Stimulated activated CD8-positive, alpha-beta memory T cell treated with anti-CD3 and anti-CD28 coated beads, Interleukin-15, amount 100 ng/mL, for 48 hours (primary cell): ENCODE measurements around the gene BBLN.
"Not testable (repeated sequence)": the region's sequence is repeated elsewhere in the genome, so short reads cannot be mapped to it uniquely, and the experiment has no call there.

Experiments used
- DNase-seq, 2 donors: peaks; one replicate each; pipeline ENCODE4 v3.0.0-alpha.2; 2020; ENCODE audit warnings: low read depth in 2 of 2

Gene BBLN

DNA sequence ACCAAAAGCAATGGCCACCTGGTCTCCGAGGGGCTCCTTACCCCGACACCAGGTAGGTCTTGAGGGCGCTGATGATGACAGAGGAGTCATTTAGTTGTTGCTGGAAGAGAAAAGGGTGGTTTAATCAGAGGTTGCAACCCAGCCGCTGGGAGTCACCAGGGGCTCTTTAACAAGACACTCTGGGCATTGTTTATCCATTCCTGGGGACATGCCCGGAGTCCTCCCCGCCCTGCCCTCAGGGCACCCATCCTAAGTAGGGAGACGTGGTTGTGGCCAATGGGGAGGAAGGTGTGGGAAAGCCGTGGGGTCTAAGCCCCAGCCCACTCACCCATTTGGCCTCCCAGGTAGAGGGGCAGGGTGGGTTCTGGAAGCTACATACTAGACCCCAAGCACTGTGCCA, 35.6 kb upstream of the BBLN start:
- DNase-seq: no peak

DNA sequence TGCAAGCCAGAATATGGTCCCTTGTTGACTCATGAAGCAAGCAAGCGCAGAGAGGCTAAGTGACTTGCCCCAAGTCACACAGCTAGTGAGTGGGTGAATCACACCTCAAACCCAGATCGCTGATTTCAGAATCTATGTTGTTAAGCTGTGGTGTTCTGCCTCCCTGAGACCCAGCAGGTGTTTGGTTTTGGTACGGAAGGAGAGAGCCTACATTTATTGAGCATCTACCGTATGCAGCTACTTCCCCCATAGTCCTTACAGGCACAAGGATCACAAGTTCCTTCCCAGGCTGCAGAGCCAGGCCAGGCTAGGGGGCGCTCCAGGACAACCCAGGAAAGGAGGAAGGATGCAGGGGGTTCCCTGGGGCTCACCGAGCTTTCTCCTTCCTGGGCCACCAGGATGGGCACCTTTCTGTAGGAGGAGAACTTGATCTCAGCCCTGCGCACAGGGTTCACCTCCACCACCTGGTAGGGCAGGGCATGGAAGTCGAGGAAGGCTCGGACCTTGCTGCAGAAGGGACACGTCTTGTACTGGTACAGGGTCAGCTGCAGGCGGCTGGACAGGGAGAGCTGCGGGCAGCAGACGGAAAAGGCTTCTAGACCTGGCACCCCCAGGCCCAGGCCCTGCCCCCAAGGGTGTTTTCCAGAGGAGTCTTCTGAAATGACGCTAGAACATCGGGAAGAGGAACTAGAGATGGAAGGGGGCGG, 35.0 kb upstream of the BBLN start:
- DNase-seq: peak; percentile 18 to 20

DNA sequence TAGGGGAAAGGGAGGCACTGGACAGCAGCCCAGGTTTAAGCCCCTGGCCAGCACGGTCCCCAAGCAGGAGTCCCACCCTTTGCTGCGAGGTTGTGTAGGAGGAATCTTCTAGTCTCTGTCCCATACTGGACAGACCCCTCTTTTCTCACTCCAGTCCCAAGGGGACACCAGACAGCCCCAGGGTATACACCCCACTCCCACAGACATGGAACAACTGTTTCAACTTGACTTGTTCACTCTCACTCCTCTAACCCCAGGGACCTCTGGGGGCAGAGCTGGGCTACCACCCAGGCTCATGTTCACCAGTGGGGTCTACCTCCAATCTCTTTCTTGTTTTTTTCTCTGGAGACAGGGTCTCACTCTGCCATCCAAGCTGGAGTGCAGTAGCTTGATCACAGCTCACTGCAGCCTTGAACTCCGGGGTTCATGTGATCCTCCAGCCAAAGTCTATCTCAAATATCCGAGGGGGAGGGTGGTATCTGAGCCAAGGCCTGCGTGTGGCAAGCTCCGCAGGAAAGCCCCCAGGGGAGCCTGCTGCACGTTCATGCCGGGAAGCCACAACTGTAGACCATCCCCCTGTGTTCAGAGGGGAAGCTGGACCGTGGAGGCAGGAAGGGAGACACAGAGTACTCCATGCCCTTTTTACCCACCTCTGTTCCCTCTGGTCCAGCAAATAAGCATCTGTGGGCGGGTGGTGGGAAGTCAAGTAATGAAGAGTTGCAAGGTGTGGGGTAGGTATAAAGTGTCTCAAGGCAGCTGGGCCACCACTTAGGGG, 34.3 kb upstream of the BBLN start:
- DNase-seq: no peak

DNA sequence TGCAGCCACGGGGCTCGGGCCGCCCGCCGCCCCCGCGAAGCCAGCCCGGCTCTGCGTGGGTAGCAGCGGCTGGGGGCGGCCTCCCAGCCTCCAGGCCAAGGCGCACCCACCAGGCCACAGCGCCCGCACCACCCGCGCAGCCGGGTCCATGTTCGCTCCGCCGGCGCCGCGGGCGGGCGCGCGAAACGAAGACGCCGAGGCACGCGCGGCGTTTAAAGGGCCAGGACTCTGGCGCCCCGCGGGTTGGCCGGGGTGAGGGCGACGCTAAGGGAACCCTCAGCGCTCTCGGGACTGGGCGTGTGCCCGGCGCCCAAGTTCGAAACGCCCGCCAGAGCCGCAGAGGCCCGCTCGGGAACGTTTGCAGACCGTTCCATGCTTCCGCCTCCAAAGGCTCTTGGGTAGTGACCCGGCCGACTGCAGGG, 32.5 kb upstream of the BBLN start, which contains the start of gene PTGES2:
Gene PTGES2 (minus strand): TSS at position 162 of the 422 bp plus-strand sequence. CDS start 12 bp downstream, at position 150.
- peak; percentile 71 to 75 for DNase-seq

DNA sequence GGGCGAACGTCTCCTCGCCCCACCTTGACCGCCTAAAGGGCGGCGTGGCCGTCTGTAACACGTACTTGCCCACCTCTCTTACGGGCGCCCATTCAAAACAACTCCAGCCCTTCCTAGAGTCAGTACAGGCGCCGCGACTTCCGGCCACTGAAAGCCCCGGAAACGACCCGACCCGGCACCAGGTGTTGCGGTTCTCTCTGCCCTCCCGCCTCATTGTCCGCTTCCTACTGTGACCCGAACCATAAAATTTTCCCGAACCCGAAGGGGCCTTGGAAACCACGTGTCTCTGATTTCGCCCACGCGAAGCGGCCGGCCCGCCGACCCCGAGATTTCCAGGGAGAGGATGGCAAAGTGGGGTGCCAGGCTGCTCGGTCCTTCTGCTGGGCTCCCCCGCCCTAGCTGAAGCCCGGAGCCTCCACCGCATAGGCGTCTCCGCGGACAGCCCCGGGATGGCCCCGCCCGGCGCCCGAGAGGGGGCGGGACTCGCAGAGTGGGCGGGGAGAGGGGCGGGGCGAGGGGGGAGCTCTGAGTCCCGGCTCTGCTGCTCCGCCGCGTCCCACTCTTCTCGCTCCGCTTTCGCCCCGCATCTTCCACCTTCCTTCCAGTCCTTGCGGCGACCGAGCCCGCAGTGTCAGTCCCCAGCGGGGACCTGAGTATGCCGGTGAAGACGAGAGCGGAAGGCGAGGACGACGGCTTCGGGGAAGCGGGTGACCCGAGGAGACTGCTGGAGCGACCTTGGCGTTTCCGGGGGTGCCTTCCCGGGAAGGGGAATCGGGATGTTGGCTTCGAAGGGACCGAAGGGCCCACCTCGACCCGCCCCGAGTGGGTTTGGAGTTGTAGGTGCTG, 31.9 kb upstream of the BBLN start:
- DNase-seq: peak; percentile 67 to 69

DNA sequence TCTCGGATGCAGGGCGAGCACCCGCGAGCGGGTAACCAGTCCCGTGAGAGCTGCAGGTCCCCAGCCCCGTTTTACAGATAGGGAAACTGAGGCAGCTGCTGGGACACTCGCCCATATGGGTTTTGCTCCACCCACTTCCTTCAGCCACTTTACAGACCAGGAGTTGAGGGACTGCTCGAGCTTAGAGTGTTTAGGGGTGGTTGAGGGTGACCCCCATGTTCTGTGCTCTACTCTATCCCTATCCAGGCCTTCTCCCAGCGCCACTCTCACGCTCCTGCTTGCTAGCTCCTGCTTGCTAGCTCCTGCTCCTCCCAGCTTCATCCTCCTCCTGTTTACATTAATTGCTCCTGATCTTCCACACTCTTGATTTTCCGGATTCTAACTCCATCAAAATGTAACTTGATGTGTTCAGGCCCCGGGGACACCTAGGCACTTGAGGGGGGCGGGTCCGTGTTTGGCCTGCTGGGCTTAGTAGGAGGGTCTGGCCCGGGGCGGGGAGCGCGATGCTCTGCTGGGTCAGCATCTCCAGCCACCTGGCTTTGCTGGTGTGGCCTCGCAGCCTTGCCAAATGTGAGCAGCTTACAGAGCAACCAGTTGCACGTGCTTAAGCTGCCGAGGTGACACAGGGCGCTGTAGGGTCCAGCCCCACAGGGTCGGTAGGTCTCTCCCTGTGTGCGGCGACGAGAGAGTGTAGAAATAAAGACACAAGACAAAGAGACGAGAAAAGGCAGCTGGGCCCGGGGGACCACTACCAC, 31.1 kb upstream of the BBLN start:
- no peak for DNase-seq

DNA sequence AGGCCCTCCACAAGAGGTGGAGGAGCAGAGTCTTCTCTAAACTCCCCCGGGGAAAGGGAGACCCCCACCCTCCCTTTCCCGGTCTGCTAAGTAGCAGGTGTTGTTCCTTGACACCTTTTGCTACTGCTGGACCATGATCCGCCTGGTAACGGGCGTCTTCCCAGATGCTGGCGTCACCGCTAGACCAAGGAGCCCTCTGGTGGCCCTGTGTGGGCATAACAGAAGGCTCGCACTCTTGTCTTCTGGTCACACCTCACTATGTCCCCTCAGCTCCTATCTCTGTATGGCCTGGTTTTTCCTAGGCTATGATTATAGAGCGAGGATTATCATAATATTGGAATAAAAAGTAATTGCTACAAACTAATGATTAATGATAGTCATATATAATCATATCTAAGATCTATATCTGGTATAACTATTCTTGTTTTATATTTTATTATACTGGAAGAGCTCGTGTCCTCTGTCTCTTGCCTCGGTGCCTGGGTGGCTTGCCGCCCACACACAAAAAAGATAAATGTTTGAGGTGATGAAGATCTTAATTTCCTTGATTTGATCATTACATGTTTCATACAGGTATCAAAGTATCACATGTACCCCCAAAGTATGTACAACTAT, 30.0 kb upstream of the BBLN start:
- peak in 1 of 2 donors; percentile 41 for DNase-seq

DNA sequence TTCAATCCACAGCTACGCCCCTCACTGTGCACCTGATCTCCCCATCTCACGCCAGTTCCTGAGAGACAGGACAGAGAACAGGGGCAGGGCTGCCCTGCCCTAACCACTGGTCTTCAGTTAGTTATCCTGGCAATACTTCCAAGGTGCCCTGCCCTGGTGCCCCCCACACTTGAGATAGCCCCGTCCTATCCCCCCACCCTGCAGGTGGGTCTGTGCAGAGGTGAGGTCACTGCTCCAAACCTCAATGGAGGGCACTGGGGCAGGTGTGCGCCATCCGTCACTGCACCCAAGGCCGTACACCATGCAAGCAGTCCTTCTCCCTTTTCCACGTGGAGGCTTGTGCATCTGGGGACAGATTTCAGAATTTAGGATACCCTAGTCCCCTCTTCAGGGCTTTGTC, 29.4 kb upstream of the BBLN start:
- not testable (repeated sequence) for DNase-seq

DNA sequence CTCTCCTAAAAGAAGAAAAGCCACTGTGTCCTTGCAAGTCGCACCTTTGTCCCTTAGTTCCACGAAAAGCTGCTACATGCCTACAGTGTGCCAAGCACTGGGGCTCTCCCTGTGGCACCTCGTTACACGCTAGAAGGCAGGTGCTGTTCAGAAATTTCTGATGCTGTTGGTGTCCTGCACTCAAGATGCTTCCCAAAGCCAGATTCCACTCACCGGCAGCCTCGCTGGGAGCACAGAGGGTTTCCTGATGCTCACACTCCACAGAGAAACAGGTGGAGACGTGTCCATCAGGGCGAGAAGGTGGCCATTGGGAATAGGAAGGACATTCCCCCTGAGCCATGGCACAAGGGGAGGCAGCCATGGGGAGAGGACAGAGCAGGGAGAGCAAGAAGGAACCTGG, 28.7 kb upstream of the BBLN start:
- not testable (repeated sequence) for DNase-seq

DNA sequence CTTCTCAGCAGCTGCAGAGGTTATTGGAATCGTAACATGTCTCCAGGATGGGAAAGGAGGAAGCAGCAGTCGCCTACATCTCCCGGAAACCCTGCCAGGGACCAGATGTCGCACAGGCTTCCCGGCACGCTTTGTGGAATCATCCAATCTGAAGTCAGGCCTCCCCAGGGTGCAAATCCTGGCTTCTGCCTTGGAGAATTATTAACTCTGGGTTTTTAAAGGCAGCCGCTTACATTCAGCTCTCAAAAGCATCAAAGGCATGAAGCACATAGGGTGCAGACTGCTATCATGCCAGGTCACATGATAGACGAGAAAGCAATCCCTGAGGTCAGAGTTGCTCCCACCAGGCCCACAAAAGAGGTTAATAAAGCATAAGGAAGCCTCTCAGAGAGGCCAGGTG, 27.9 kb upstream of the BBLN start:
- DNase-seq: not testable (repeated sequence)

DNA sequence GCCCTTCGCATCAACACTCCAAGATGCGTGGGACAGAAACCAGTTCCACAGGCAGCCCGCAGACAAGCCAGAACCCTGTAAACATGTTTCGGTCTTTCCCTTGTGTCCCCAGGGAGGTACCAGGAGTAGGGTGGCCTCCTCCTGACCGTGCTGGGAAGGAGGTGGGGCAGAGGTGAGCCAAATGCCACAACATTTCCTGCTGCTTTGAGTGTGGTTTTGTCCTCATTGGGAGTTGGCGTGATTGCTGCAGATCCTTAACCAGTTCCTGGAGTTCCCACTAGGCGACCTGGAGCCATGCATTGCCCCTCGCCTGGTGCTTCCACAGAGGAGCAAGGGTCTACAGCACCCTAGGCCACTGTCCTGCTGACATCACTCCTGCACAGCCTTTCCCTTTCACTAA, 24.5 kb upstream of the BBLN start:
- DNase-seq: not testable (repeated sequence)

DNA sequence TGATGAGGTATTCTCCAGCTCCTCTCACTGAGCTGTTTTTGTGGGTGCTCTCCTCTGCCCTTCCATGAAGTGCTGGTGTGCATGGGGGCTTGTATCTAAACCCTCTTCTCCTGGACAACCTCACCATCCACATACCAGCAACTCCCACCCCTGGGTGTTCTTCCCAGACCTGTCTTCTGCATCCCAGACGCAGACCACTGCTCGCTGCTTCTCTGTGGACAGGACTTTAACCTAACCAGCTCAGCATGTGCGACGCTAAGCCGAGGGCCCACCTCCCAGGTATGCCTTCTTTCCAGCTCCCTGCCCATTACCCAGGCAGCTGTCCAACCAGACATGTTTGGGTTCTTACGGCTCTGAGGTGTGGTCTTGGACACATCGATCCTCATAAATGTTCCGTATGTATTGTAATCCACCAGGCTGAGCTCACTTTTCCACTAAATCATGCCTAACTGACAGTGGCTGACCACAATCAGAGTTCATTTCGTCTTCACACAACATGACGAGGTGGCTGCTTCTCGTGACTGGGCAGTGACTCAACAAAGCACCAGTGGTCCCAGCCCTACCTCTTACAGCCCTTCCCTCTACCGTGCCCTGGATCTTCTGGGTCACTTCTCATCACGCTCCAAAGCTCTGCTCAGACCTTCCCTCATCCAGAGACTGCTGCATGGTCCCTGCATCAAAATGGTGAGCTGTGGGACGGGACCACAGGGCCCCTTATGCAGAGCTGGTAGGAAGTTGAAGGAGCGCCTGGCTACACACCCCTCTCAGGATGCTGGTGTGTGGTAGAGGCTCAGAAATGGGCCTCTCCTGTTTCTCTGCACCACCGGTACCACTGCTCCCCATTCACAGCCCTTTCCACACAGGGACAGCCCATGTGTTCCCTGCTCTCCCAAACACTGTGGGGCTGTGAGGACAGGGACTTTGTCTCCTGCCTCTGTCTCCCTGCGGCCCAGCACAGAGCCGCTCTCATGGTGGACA, 23.0 kb upstream of the BBLN start:
- DNase-seq: no peak

DNA sequence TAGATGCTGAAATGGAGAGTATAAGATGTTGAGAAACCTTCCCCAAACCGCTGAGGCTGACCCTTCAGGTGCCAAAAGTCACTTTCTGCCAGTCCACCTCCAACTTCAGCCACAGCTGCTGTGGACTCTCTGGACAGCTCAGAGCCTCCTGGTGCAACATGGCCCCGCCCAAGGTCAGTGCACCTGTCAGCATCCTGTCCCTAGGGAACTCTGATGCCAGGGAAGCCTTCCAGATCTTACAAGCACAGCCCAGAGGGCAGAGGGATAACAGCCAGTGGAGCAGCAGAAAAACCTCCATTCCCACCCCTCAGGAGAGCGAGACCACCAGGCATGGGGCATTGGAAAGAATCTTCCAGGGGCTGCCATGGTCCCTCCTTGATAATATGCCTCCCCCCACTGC, 22.1 kb upstream of the BBLN start:
- no peak for DNase-seq

DNA sequence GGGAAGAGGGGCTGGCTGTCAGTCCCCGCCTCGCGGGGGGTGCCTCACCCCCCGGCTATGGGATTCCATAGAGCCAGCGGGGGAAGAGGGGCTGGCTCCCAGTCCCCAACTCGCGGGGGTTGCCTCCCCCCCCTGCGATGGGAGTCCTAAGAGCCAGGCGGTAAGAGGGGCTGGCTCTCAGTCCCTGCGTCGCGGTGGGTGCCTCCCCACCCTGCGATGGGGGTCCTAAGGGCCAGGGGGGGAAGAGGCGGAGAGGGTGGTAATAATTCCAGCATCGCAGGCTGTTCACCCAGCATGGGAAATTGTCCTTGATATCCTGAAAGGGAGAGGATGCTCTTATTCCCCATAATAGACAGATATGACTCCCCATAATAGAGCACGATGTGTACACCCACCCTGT, 20.4 kb upstream of the BBLN start:
- DNase-seq: no peak

DNA sequence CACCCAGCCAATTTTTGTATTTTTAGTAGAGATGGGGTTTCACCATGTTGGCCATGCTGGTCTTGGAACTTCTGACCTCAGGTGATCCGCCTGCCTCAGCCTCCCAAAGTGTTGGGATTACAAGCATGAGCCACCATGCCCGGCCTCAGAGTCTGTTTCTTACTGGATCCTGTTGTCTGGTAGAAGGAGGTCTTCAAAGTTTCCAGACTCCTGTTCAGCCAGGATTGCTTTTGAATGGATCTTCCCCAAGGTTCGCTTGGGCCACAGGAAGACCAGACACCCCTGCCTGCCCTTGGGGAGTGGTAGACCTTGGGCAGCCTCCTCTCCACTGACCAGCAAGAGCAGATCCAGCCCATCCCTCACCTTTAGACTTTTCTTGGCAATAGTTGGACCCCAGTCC, 18.5 kb upstream of the BBLN start:
- no peak for DNase-seq

DNA sequence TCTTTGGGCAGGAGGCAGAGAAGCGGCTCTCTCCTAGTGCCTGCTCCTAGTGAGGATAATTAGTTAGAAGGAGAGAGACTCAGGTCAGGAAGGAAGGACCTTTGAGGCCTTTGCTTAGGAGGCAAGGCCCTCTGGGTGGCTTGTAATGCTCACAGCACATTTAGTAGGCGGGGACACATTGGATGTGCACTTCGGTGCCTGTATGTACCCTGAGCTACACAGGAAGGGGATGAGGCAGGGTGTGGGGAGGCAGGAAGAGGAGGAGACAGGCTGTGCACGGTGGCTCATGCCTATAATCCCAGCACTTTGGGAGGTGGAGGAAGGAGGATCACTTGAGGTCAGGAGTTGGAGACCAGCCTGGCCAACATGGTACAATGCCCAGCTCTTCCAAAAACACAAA, 18.0 kb upstream of the BBLN start:
- DNase-seq: no peak

DNA sequence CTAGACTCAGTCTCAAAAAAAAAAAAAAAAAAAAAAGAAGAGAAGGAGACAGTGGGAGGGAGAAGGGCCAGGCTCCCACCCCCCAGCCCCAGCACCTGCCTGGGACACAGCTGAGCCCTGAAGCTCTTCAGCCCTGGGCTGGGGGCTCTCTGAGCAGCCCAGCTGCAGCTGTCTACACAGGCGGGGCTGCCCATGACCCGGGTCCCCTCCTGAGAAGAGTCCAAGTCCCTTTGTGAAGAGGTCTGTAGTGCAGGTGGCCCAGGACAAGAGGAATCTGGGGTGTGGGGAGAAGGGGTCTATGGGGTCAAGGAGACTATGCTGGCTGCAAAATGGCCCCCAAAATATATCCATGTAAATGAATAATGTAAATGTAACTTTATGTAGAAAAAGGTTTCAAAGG, 17.5 kb upstream of the BBLN start:
- DNase-seq: no peak

DNA sequence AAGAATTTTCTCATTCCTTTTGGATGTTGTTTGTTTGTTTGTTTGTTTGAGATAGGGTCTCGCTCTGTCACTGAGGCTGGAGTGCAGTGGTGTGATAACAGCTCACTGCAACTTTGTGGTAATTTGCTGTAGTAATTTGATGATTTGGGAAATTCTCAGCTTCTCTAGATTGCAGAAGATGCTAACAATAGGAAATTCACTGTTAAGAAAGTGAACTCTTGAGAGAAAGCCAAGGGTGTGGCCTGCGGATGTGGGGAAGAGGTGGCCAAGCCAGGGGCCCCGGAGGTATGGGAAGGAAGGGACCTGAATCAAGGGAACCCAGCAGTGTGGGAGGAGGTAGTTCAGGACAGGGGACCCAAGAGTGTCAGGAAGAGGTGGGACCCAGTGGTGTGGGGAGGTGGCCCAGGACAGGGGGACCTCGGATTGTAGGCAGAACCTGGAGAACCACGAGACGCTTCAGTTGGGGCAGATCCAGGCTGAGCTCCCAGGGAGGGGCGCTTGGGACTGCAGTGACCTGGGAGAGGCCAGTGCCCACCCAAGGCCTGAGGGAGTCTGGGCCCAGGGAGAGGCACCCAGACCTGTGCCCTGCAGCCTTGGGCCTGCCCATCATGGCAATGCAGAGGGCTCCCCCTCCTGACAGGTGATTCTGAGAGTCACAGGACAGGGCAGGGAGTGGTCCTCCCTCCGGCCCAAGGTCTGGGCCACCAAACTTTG, 16.4 kb upstream of the BBLN start:
- no peak for DNase-seq
